Measurements from ENCODE around the gene EPS8.

DNA sequence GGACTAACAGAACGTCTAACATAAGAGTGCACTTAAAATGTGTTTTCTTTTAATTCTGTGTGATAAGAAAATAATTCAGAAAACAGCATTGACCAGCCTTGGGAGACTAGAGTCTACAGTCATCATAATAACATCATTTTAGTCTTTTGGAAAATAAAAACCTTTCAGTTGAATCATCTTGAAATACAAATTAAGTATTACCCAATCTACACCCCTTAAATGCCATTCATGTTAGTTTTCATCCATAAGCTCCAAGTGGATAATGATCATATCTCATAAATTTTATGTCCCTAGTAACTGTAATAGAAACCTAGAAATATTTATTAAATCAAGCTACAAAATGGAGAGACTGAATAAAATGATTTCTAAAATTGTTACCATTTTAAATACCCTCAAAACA lies 32.4 kb downstream of the EPS8 start:
- TF ChIP-seq CTCF (IDR thresholded peaks at IDR 0.05) (no peak), POLR2A (IDR thresholded peaks at IDR 0.05) (no peak)

Data from adrenal gland (tissue), 5 donors.